ENCODE data around the gene TBX6.

- TF ChIP-seq CTCF (IDR thresholded peaks at IDR 0.05; ENCODE audit: extremely low read depth in 1 of 2, insufficient read depth in 1 of 2, low read depth in 1 of 2, low read length in 2 of 2) (no peak), EZH2 (IDR thresholded peaks at IDR 0.05; ENCODE audit: borderline replicate concordance, low read depth, low read length, severe bottlenecking) (no peak), FOS (IDR thresholded peaks at IDR 0.05; ENCODE audit: borderline replicate concordance, insufficient read depth, low read length) (no peak), POLR2A (IDR thresholded peaks at IDR 0.05; ENCODE audit: low read depth, low read length) (no peak), POLR2AphosphoS5 (IDR thresholded peaks at IDR 0.05; ENCODE audit: insufficient read depth, low read depth, low read length) (no peak), JUN (IDR thresholded peaks at IDR 0.05; ENCODE audit: borderline replicate concordance, insufficient read depth, insufficient read length, low read depth) (no peak), GATA2 (IDR thresholded peaks at IDR 0.05; ENCODE audit: insufficient read depth, insufficient read length, low read depth, low read length) (no peak)
These were observed 4.4 kb downstream of the TBX6 start for GRCh38 chr16:30087181-30087898.
